ENCODE measurements around the gene CDC42BPB.

GRCh38 chr14:103028161-103028767, 29.1 kb downstream of the CDC42BPB start:
- TF ChIP-seq CTCF (IDR thresholded peaks at IDR 0.05; ENCODE audit: low read depth, low read length) = no peak
- TF ChIP-seq EZH2phosphoT487 (IDR thresholded peaks at IDR 0.05; ENCODE audit: low read depth) = no peak

All from OCI-LY3 (cell line).